Measurements from ENCODE around the gene CHMP4A.
"Not testable (repeated sequence)": the region's sequence is repeated elsewhere in the genome, so short reads cannot be mapped to it uniquely, and the experiment has no call there.

CHMP4A gene

DNA sequence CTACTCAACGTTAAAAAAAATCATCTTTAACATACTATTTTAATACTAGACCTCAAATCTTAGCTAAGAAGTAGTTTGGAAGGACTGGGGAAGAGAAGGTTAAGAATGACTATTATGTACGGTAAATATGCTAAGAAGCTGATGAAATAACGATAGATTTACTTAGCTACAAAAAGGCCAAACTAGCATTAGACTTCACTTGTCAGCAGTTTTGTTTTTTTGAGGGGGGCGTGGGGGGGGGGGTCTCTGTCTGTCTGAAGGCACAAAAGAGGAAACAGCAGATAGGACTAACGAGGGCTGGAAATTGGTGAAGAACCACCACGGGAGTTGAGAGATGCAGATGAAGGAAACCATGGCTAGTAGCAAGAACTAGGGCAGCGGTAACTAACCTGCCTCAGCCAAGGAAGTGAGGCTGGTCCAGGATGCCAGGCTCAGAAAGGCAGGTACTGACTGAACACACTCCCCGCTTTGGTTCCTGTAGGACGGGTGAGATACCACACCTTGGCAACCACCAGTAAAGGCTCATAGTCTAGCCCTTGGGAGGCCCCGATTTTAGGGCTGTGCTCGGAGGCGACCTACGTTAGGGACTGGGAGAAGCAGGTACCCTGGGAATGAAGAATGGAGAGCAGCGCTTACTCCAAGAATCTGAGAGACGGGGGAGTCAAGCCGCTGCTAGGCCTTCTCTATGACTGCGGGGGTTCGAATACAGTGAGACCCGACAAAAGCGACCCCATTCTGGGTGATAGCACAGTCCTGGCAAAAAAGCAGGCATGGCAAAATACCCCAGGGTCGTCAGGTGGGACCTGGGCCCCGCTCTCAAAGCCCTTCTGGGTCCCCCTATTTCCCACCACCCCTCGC, 18.2 kb upstream of the CHMP4A start:
- peaks cover 13% of the 10 kb centered on the region for H3K4me1 ChIP-seq (ENCODE audit: control insufficient read depth, insufficient read depth, low read length)
- H3K4me3 ChIP-seq (ENCODE audit: low read length), result peak overlapping the region; percentile 91
- peak overlapping the region; percentile 93 for H3K27ac ChIP-seq (ENCODE audit: low read depth, low read length)
- peaks cover 3% of the 10 kb centered on the region for H3K36me3 ChIP-seq (ENCODE audit: control insufficient read depth, insufficient read depth, low read length)
- H3K27me3 ChIP-seq (ENCODE audit: control insufficient read depth, insufficient read depth, low read length), result no peaks in the 10 kb centered on the region
- H3K9ac ChIP-seq (ENCODE audit: low read length), result peak overlapping the region; percentile 54

DNA sequence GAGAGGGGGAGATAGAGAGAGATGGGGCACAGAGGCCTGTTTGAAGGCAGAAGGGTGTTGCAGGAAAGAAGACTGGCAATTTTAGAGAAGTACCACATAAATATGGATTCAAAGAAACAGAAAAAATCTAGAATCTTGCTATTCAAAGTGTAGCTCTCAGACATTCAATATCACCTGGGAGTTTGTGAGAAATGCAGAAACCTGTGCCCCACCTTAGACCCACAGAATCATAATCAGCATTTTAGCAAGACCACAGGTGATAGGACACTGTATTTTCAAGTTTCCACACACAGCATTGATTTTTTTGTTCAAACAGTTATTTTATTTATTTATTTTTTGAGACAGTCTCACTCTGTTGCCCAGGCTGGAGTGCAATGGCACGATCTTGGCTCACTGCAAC, 15.6 kb upstream of the CHMP4A start:
- Histone ChIP-seq H3K27ac (ENCODE audit: low read depth, low read length) (no peak overlapping the region), H3K4me1 (ENCODE audit: control insufficient read depth, insufficient read depth, low read length) (peaks cover 13% of the 10 kb centered on the region), H3K36me3 (ENCODE audit: control insufficient read depth, insufficient read depth, low read length) (no peaks in the 10 kb centered on the region), H3K4me3 (ENCODE audit: low read length) (no peak overlapping the region), H3K9ac (ENCODE audit: low read length) (no peak overlapping the region), H3K27me3 (ENCODE audit: control insufficient read depth, insufficient read depth, low read length) (no peaks in the 10 kb centered on the region)

DNA sequence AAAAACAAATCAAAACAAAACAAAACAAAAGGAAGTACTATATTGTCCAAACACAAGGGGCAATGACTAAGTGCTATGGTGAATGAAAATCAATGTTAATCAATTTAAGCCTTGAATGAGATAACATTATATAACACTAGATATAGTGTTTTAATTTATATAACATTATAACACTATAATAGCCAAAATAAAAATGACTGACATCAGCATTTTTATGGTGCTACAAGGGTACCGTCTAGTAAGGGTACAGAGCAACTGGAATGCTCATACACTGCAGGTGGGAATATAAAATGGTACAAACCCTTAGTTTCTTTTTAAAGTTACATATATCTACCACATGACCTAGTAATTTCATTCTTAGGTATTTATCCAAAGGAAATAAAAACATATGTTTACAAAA, 13.2 kb upstream of the CHMP4A start:
- H3K4me1 ChIP-seq (ENCODE audit: control insufficient read depth, insufficient read depth, low read length), result peaks cover 4% of the 10 kb centered on the region
- H3K4me3 ChIP-seq (ENCODE audit: low read length), result no peak overlapping the region
- H3K27ac ChIP-seq (ENCODE audit: low read depth, low read length), result no peak overlapping the region
- H3K36me3 ChIP-seq (ENCODE audit: control insufficient read depth, insufficient read depth, low read length), result no peaks in the 10 kb centered on the region
- H3K9ac ChIP-seq (ENCODE audit: low read length), result no peak overlapping the region
- no peaks in the 10 kb centered on the region for H3K27me3 ChIP-seq (ENCODE audit: control insufficient read depth, insufficient read depth, low read length)

DNA sequence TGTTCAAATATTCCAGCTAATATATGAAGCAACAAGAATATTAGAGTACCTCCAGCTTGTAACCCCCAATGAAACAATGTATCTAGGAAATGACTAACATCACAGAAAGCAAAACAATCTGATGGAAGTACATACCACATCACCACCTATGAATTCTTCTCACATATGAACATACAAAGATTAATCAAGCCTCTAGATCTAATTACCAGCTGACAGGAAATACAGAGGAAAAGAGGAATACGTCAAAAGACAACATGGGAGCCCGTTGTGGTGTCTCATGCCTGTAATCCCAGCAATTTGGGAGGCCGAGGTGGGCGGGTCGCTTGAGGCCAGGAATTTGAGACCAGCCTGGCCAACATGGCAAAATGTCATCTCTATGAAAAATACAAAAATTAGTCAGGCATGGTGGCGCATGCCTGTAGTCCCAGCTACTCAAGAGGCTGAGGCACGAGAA, 11.4 kb upstream of the CHMP4A start:
- no peak overlapping the region for H3K9ac ChIP-seq (ENCODE audit: low read length)
- no peaks in the 10 kb centered on the region for H3K36me3 ChIP-seq (ENCODE audit: control insufficient read depth, insufficient read depth, low read length)
- H3K27ac ChIP-seq (ENCODE audit: low read depth, low read length), result no peak overlapping the region
- H3K4me3 ChIP-seq (ENCODE audit: low read length), result no peak overlapping the region
- H3K27me3 ChIP-seq (ENCODE audit: control insufficient read depth, insufficient read depth, low read length), result no peaks in the 10 kb centered on the region
- no peaks in the 10 kb centered on the region for H3K4me1 ChIP-seq (ENCODE audit: control insufficient read depth, insufficient read depth, low read length)

DNA sequence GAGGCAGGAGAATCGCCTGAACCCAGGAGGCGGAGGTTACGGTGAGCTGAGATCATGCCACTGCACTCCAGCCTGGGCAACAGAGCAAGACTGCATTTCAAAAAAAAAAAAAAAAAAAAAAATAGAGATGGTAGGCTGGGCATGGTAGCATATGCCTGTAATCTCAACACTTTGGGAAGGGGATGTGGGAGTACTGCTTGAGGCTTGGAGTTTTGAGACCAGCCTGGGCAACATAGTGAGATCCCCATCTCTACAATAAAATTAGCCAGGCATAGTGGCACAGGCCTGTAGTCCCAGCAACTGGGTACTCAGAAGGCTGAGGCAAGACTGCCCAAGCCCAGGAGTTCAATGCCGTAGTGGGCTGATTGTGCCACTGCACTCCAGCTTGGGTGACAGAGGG, 9.7 kb upstream of the CHMP4A start:
- not testable (repeated sequence) for H3K4me1 ChIP-seq (ENCODE audit: control insufficient read depth, insufficient read depth, low read length); H3K36me3 ChIP-seq (ENCODE audit: control insufficient read depth, insufficient read depth, low read length); H3K9ac ChIP-seq (ENCODE audit: low read length); H3K27ac ChIP-seq (ENCODE audit: low read depth, low read length); H3K4me3 ChIP-seq (ENCODE audit: low read length); H3K27me3 ChIP-seq (ENCODE audit: control insufficient read depth, insufficient read depth, low read length)

DNA sequence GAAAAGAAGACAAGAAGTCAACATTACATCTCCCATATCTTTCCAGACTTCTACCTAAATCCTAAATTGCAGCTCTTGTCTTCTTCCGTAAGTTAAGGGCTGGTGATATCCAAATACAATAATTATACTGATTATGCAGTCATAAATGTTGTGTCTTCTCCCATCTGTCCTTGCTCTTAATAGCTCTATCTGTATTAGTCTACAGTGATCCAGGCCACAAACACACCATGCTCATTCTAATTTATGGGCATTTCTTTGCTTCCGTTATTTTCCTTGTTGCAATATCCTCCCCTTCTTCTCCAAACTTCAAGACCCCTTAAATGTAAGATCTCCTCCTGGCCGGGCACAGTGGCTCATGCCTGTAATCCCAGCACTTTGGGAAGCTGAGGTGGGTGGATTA, 6.2 kb upstream of the CHMP4A start:
- Histone ChIP-seq H3K9ac (ENCODE audit: low read length) (no peak overlapping the region), H3K27me3 (ENCODE audit: control insufficient read depth, insufficient read depth, low read length) (no peaks in the 10 kb centered on the region), H3K4me1 (ENCODE audit: control insufficient read depth, insufficient read depth, low read length) (no peaks in the 10 kb centered on the region), H3K36me3 (ENCODE audit: control insufficient read depth, insufficient read depth, low read length) (no peaks in the 10 kb centered on the region), H3K4me3 (ENCODE audit: low read length) (no peak overlapping the region), H3K27ac (ENCODE audit: low read depth, low read length) (no peak overlapping the region)

DNA sequence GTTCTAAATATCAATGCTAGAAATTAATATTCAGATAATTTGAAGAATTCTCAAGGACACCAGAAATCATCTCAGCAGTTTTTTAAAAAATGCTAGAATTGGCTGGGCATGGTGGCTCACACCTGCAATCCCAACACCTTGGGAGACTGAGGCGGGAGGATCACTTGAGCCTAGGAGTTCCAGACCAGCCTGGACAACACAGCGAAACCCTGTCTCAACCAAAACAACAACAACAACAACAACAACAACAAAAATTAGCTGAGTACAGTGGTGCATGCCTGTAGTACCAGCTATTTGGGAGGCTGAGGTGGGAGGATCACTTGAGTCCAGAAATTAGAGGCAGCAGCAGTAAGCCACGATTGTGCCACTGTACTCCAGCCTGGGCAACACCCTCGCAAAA, 5.8 kb upstream of the CHMP4A start:
- H3K4me3 ChIP-seq (ENCODE audit: low read length), result no peak overlapping the region
- H3K36me3 ChIP-seq (ENCODE audit: control insufficient read depth, insufficient read depth, low read length), result no peaks in the 10 kb centered on the region
- no peak overlapping the region for H3K9ac ChIP-seq (ENCODE audit: low read length)
- no peak overlapping the region for H3K27ac ChIP-seq (ENCODE audit: low read depth, low read length)
- H3K27me3 ChIP-seq (ENCODE audit: control insufficient read depth, insufficient read depth, low read length), result no peaks in the 10 kb centered on the region
- H3K4me1 ChIP-seq (ENCODE audit: control insufficient read depth, insufficient read depth, low read length), result no peaks in the 10 kb centered on the region

DNA sequence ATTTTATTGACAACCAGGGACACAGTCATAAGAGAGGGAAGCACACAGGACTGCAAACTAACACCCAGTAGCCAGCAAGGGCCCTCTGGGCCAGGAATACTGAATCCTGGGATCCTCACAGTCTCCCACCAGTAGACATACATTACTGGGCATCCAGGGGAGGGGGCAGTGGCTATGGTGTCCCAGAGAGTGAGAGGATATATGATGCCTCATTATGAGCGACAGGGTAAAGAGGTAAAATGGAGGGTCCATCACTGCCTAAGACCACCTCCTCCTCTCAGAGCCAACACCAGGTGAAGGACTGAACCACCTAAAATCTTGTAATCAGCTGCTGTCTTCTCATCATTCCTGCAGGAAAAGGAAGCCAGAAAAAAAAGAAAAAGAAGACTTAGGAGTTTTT, 3.6 kb upstream of the CHMP4A start:
- H3K36me3 ChIP-seq (ENCODE audit: control insufficient read depth, insufficient read depth, low read length); H3K4me1 ChIP-seq (ENCODE audit: control insufficient read depth, insufficient read depth, low read length); H3K27me3 ChIP-seq (ENCODE audit: control insufficient read depth, insufficient read depth, low read length); H3K4me3 ChIP-seq (ENCODE audit: low read length); H3K27ac ChIP-seq (ENCODE audit: low read depth, low read length); H3K9ac ChIP-seq (ENCODE audit: low read length): not testable (repeated sequence)

DNA sequence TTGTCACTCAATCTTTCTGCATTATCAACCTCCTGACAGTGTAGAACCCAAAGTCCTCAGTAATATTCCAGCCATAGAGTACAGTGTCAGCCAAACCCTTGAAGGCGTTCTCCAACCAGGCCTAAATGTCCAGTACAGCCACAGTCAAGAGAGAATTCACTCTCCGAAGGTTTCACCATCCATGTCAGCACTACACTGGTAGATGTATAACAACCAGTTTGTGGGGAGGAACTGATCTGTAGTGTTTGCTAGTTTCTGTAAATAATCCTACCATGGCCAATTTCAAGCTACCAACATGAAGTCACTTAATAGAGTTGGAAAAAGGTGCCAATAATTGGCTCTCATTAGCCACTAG, 3.0 kb upstream of the CHMP4A start:
- Histone ChIP-seq H3K27me3 (ENCODE audit: control insufficient read depth, insufficient read depth, low read length) (no peaks in the 10 kb centered on the region), H3K9ac (ENCODE audit: low read length) (no peak overlapping the region), H3K4me1 (ENCODE audit: control insufficient read depth, insufficient read depth, low read length) (peaks cover 4% of the 10 kb centered on the region), H3K27ac (ENCODE audit: low read depth, low read length) (peak overlapping the region; percentile 84), H3K4me3 (ENCODE audit: low read length) (peak overlapping the region; percentile 80), H3K36me3 (ENCODE audit: control insufficient read depth, insufficient read depth, low read length) (peaks cover 1% of the 10 kb centered on the region)

DNA sequence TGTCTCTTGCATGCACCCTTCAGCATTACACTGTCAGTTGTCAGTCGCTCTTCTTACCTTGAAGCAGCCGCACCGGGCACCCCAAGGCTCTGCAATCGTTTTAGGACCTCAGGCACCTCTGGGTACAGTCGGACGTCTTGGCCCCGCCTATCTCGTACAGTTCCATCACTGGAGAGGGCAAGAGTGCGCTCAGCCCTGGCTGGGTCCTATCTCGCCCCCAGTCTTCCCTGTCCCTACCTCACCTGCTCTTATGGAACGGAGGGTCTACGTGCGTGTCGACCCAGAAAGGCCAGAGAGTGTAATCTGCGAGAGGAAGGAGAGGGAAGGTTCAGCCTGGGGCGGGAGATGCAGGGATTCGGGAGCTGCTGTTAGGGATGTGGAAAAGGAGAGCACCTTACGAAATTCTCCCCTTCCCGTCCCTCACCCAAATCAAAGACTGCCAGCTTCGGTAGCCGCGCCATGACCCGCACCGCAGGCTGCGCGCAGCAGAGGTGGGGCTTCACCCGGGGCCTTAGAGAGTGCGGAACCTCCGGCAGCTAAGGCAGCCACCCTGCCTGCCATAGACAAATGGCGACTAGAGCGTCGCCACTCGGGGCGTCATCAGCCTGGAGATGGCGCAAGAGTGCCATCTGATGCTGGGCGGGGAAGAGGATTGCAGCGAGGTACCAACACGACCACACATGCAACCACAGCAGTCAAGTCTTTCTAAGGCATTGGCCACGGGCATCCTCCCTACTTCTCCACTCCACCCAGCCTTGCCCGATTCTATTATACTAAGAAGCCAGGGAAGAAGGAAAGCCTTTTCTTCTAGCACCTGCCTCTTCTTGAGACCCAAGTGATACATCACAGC, 2.4 kb upstream of the CHMP4A start, which contains the start of gene MDP1:
TSS of gene MDP1 (minus strand) at position 572 of the 850 bp plus-strand sequence. CDS start at position 461, 111 bp downstream.
- Histone ChIP-seq H3K9ac (ENCODE audit: low read length) (peak within 1 kb of the TSS; percentile 66), H3K27ac (ENCODE audit: low read depth, low read length) (peak within 1 kb of the TSS; percentile 84), H3K27me3 (ENCODE audit: control insufficient read depth, insufficient read depth, low read length) (no peaks in the 10 kb centered on the region), H3K36me3 (ENCODE audit: control insufficient read depth, insufficient read depth, low read length) (peaks cover 3% of the 10 kb centered on the region), H3K4me1 (ENCODE audit: control insufficient read depth, insufficient read depth, low read length) (peaks cover 4% of the 10 kb centered on the region), H3K4me3 (ENCODE audit: low read length) (peak within 1 kb of the TSS; percentile 80)

DNA sequence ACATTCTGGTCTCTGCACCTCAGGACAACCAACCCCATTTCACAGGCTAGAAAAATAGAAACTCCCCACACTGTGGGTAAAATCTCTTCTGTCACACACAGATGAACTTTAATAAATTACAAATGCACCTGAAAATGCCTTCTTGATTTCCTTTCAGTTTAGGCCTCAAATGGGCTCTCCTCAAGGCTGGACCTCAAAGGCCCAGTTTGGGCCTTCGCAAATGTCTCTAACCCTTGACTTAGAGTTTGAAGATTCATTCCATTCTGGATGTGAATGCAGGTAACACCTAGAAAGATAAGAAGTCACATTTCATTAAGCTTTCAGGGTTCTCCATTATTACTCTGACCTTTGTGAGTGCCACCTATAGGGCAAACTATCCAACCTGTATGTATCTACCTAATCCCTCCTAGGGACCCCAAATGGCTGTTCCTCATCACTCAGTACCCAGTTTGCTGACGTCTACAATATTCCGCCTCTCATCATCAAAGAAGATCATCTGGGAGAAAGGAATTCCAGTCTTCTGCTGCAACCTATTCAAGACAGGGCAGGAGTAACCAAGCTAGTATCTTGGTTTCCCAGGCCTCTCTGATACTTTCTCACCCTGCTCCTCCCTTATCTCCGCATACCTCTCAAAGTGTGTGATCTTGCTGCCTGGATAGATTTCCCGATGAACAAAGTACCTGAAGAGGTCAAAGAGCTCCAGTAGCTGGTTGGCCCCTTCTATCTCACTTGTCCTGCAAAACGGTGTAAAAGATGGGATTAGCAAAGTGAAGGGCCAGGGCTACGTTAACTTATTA, 776 bp upstream of the CHMP4A start:
- peak overlapping the region; percentile 85 for H3K4me3 ChIP-seq (ENCODE audit: low read length)
- H3K36me3 ChIP-seq (ENCODE audit: control insufficient read depth, insufficient read depth, low read length), result peaks cover 9% of the 10 kb centered on the region
- H3K9ac ChIP-seq (ENCODE audit: low read length), result peak overlapping the region; percentile 91
- H3K27ac ChIP-seq (ENCODE audit: low read depth, low read length), result peak overlapping the region; percentile 96
- peaks cover 4% of the 10 kb centered on the region for H3K4me1 ChIP-seq (ENCODE audit: control insufficient read depth, insufficient read depth, low read length)
- H3K27me3 ChIP-seq (ENCODE audit: control insufficient read depth, insufficient read depth, low read length), result no peaks in the 10 kb centered on the region

DNA sequence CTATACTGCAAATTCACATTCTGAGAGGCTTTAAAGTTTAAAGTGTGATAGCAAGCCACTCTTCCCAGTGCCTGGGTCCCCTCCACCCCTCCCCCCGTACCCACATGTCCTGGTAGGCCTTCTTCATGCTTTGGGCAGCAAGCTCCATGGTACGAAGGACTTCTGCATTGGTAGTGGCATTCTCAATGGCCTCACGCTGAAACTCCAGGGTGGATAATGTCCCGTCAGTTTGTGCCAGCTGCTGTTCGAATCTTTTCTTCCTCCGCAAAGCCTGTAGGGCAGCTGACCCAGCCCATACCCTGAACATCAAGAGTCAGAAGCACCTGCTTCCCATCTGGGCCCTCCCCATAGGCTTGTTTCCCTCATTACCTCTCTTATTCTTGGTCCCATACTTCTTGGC, 2.0 kb downstream of the CHMP4A start:
- H3K27me3 ChIP-seq (ENCODE audit: control insufficient read depth, insufficient read depth, low read length), result no peaks in the 10 kb centered on the region
- peaks cover 26% of the 10 kb centered on the region for H3K36me3 ChIP-seq (ENCODE audit: control insufficient read depth, insufficient read depth, low read length)
- H3K9ac ChIP-seq (ENCODE audit: low read length), result no peak overlapping the region
- H3K4me1 ChIP-seq (ENCODE audit: control insufficient read depth, insufficient read depth, low read length), result peaks cover 4% of the 10 kb centered on the region
- H3K27ac ChIP-seq (ENCODE audit: low read depth, low read length), result no peak overlapping the region
- no peak overlapping the region for H3K4me3 ChIP-seq (ENCODE audit: low read length)

Data from rectal smooth muscle tissue (tissue), 1 donor.